ENCODE measurements around the gene MFF.

MFF gene

GRCh38 chr2:227337442-227337841, 12.4 kb downstream of the MFF start:
- DNase-seq = no peak

GRCh38 chr2:227339098-227339599, 14.1 kb downstream of the MFF start:
- DNase-seq = no peak

DNA sequence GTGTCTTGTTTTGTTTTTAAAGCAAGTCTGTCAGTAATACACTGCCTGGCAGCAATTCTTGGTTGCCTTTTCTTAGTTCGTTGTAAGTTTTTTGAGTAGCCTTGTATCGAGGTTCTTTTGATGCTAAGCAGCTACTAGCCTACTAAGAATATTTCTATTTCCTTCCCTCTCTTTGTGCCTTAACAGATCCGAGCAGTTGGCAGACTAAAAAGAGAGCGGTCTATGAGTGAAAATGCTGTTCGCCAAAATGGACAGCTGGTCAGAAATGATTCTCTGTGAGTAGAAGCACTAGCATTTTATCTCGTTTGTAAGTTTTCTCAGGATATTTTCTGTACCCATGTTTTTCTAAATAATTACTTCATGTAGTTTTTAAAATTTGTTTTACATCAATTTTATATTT, 15.1 kb downstream of the MFF start:
- DNase-seq = no peak

DNA sequence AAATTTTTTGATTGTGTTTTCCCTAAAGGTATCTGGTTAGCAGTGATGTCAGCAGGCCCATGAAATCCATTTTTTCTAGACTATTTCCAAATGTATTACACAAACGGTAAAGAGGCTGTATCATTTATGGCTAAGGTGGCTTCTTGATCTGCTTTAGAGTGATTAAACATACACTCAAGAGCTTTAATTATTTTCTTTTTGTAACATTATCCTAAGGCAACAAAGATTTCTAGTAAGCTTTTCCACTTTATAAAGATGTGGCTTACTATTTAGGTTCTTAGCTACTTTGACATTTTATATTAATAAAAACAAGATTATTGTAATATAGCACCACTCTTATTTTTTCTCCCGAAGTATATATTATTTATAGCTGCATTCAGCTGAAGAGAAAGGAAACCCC, 16.5 kb downstream of the MFF start:
- no peak for DNase-seq

GRCh38 chr2:227344231-227344630, 19.2 kb downstream of the MFF start:
- no peak for DNase-seq

DNA sequence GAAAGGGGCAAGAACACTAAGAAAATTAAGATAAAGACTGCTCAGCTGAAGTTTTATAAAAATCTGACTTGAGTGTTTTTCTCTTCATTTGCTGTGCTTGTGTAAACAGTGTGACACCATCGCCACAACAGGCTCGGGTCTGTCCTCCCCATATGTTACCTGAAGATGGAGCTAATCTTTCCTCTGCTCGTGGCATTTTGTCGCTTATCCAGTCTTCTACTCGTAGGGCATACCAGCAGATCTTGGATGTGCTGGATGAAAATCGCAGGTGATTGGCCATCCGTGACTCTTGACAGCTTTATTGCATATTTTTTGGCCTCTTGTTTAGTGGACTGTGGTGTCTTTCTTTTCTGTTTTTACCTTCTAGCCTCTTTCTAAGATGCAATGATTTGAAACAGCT, 22.1 kb downstream of the MFF start:
- no peak for DNase-seq

GRCh38 chr2:227348324-227348723, 23.3 kb downstream of the MFF start:
- no peak for DNase-seq

DNA sequence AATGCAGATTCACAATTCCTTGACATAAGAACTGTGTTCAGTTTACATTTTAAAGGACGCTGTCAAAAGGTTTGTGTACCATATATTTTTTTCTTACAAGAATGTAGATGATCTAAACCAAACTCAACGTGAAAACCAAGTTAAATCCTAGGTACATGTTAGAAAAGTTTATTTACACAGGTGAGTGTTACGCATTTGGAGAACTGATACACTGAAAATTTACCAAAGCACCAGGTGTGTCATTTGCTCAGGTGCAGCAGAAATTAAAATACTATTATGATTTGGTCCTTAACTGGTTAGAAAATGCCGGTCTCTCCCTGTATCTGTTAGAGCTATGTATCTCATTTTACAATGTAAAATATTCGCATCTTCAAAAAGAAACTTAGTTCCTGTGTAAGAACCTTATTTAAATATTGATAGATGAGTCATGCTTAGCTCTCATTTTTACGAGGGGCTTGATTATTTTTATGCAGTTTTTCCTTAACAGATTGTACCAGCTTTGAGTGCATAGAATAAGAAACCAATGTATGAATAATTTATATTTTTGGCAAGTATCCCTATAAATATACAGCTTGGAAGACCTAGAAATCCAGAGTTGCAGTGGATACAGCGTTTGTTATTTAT, 25.1 kb downstream of the MFF start:
- DNase-seq = no peak

GRCh38 chr2:227351639-227352038, 26.6 kb downstream of the MFF start:
- DNase-seq = no peak

- no peak for DNase-seq
Measured at GRCh38 chr2:227360351-227360750, 35.3 kb downstream of the MFF start.

DNA sequence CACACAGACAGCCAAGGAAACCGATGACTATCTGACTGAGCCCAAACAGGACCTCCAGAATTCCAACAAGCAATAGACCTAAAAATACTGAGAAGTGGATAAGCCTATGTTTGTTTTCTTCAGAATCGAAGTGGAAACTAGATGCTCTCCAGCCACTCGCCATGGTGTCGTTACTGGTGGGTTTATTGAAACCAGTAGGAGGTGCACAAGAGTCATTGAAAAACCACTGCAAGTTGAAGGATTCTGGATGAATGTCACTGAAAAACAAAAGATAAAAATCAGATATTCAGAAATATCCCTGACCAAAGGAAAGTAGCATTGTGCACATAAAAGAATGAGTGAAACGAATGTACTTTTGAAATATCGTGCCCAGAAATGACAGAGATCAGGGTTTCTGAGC, 38.7 kb downstream of the MFF start:
- DNase-seq = no peak

- DNase-seq = peak; percentile 43
Measured at GRCh38 chr2:227364585-227365263, 39.7 kb downstream of the MFF start.

DNA sequence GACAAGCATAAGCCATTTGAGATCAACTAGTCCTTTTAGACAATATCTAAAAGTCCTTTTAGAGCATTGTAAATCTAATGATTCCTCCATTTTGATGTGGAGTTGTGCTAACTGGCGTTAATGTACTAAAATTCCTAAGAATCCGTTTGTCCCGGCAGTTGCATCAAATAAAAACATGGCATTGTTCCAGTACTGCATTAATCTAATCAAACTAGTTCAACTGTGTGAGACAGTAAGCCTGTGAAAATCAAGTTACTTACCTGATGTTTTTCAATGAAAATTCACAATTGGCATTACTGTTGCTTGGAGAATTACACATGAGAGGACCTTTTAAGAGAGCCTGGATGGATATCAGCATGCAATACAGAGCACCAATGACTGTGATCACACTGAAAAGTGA, 40.8 kb downstream of the MFF start:
- DNase-seq = no peak

- peak; percentile 76 for DNase-seq
Measured at GRCh38 chr2:227366769-227367426, 41.8 kb downstream of the MFF start.

DNA sequence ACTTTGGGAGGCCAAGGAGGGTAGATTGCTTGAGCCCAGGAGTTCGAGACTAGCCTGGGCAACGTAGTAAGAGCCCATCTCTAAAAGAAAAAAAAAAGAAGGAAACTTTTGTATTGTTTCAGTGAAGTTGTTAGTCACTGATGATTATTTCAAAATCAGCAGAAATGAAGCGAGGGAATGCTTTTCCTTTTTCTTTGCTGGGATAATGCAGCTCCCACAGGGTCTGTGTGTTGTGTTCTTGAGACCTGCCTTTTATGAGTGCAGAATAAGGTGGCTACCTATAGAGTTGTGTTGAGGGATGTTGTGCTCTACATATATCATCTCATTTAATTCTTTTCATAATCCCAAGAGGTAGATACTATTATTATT, 42.4 kb downstream of the MFF start:
- DNase-seq = no peak

DNA sequence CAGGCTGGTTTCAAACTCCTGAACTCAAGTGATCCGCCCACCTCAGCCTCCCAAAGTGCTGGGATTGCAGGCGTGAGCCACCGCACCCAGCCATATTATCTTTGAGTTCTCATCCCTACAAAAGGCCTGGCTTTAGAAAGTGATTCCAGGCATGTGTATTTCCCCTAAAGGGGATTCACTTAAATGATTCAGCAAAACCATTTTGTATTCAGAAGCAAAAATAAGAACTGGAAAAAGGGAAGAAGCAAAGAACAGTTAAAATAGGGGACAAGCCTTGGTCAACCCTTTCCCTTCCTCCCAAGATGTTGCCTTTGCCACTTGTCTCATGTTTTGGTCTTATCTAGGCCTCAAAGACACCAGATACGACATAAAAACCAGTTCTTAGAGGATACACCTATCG, 43.5 kb downstream of the MFF start:
- no peak for DNase-seq

- no peak for DNase-seq
Measured at GRCh38 chr2:227370092-227370491, 45.0 kb downstream of the MFF start.

DNA sequence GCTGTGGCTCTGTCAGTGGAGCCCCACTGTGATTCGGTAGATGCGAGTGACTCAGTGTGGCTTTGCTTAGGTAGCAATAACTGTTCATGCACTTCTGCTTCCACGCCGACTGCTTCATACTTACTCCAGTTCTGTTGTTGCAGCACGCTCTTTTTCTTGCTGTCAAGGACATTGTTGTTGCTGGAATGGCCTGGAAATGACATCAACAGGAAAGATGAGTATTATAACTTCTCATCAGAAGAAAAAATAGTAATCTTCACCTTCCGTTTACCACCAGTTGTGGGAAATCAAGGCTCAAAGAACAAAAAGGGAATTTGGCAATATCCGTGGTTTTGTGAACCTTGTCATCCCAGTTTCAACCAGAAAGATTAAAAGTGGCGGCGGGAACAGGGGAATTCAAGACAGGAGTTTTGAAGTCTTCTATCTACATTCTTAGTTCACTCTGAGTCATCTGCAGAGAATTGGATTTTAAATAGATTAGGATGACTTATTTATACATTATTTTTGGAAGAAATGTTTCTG, 45.8 kb downstream of the MFF start:
- DNase-seq = peak; percentile 91

GRCh38 chr2:227373389-227373788, 48.3 kb downstream of the MFF start:
- DNase-seq = no peak

DNA sequence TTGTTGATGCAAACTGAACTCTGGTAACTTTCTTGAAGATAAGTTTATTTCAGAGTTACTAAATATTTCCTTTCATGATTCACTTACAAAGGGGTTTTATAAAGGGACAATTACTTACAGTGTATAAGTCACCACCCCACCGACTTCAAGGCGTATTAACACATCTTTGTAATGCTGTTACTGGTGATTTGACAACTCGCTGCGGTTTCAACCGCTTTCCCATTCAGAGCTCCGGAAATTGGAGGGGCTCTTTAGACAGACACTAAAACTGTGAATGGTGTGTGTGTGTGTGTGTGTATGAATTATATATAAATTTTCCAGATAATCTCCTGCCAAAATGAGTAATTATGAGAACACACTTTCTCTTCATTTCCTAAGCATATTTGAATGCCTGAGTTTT, 49.1 kb downstream of the MFF start:
- DNase-seq = peak; percentile 82

GRCh38 chr2:227376656-227377396, 51.8 kb downstream of the MFF start:
- peak; percentile 43 for DNase-seq

DNA sequence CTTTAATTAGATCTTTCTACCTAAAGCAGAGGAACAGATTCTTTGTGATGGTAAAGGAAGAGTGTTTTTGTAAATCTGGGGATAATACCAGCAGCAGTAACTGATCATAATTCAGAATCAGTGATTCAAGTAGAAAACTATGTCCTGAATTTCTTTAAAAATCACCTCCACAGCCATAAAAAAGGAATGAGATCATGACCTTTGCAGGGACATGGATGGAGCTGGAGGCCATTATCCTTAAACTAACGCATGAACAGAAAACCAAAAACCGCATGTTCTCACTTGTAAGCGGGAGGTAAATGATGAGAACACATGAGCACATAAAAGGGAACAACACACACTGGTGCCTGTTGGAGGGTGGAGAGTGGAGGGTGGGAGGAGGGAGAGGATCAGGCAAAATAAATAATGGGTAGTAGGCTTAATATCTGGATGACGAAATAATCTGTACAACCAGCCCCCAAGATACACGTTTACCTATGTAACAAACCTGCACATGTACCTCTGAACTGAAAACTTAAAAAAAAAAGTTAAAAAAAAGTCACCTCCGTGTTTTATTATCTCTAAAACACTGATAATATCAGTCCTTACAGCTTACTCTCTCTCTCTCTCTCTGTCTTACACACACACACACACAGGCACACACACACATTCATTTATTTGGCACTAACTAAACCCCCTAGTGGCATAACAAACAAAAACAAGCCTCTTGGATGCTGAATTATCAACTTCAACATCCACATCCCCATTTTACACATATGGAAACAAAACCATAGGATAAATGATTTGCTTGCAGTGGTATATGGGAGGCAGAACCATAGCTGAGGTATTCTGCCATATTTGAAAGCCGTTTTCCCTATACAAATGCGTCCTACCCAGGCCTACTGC, 52.7 kb downstream of the MFF start:
- peak; percentile 35 for DNase-seq

Data from fibroblast of skin of right biceps (primary cell).